ENCODE results near the gene MAP1B. TPM values are rescaled to one million over a fixed set of nuclear protein-coding genes. Genes with fewer than 3 reads are reported as not detected.
"Not testable (repeated sequence)": the region's sequence is repeated elsewhere in the genome, so short reads cannot be mapped to it uniquely, and the experiment has no call there.

Gene MAP1B
- total RNA-seq, 1 donor from 2014 or later, result 84.4 TPM

DNA sequence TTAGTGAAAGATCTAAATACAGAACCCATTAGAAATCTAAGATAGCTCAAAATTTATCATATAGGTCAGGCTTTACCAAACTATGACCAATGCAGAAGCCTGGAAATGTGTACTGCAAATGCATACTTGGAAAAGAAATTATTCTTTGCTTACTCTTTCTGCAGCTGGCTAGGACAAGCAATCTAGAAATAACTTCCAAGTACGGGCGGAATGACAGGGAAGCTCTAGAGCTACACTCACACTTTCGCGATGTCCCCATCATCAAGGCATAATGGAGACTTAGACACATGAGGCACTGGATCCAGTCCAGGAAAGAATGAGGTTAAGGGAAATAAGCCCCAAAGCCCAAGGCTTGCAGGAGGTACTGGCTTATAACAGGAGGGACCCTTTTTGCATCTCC lies 22.4 kb upstream of the MAP1B start:
- Histone ChIP-seq H3K27ac (no peak overlapping the region), H3K9ac (no peak overlapping the region), H3K9me3 (ENCODE audit: low read depth) (no peaks in the 10 kb centered on the region), H4K20me1 (ENCODE audit: low read depth) (no peaks in the 10 kb centered on the region), H3K27me3 (no peaks in the 10 kb centered on the region), H2AFZ (replicated peaks) (no peak overlapping the region), H3K4me3 (no peak overlapping the region), H3K79me2 (ENCODE audit: low read depth) (no peaks in the 10 kb centered on the region), H3K4me1 (no peaks in the 10 kb centered on the region), H3F3A (ENCODE audit: low read depth) (no peaks in the 10 kb centered on the region), H3K36me3 (no peaks in the 10 kb centered on the region), H3K4me2 (no peak overlapping the region)
- Mint-ChIP-seq H3K27ac (no peak overlapping the region), H3K4me3 (no peak overlapping the region), H3K27me3 (ENCODE audit: insufficient read depth, low read depth) (peaks cover 9% of the 10 kb centered on the region), H3K36me3 (no peaks in the 10 kb centered on the region), H3K9me3 (no peaks in the 10 kb centered on the region), H3K4me1 (peaks cover 24% of the 10 kb centered on the region)
- no peak for DNase-seq (ENCODE audit: low spot score)
- no peak for TF ChIP-seq EZH2phosphoT487 (IDR thresholded peaks at IDR 0.05)

DNA sequence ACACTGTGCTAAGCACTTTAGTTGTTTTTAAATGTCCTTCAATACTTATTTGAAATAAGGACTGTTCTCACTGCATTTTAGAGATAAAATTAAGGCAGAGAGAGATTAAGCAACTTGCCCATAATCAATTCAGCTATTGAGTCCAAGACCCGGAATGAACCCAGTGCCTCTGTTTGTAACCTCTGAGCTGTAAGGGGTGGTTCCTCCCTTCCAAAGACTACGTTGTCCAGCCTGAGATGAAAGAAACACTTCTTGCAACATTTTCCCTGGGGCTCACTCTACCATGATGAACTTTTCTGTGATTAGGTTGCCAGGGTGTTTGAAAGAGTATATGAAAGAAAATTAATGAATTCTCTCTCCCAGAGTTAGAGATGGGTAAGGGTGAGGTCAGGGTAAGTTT lies 22.0 kb upstream of the MAP1B start:
- H3K27me3 ChIP-seq, result no peaks in the 10 kb centered on the region
- H4K20me1 ChIP-seq (ENCODE audit: low read depth), result no peaks in the 10 kb centered on the region
- Mint-ChIP-seq H3K9me3 (no peaks in the 10 kb centered on the region), H3K27ac (no peak overlapping the region), H3K4me3 (no peak overlapping the region), H3K4me1 (peaks cover 21% of the 10 kb centered on the region), H3K36me3 (no peaks in the 10 kb centered on the region), H3K27me3 (ENCODE audit: insufficient read depth, low read depth) (peaks cover 9% of the 10 kb centered on the region)
- DNase-seq (ENCODE audit: low spot score), result no peak
- no peaks in the 10 kb centered on the region for H3K79me2 ChIP-seq (ENCODE audit: low read depth)
- TF ChIP-seq EZH2 (IDR thresholded peaks at IDR 0.05) (no peak), EZH2phosphoT487 (IDR thresholded peaks at IDR 0.05) (no peak)
- no peaks in the 10 kb centered on the region for H3F3A ChIP-seq (ENCODE audit: low read depth)
- no peak overlapping the region for H2AFZ ChIP-seq (replicated peaks)
- no peaks in the 10 kb centered on the region for H3K36me3 ChIP-seq
- H3K4me3 ChIP-seq, result no peak overlapping the region
- no peaks in the 10 kb centered on the region for H3K4me1 ChIP-seq
- no peak overlapping the region for H3K4me2 ChIP-seq
- H3K9ac ChIP-seq, result no peak overlapping the region
- H3K9me3 ChIP-seq (ENCODE audit: low read depth), result no peaks in the 10 kb centered on the region
- no peak overlapping the region for H3K27ac ChIP-seq

GRCh38 chr5:72089713-72090112 lies 17.6 kb upstream of the MAP1B start:
- not testable (repeated sequence) for H3K79me2 ChIP-seq (ENCODE audit: low read depth); H3K9me3 ChIP-seq (ENCODE audit: low read depth); H3K4me1 Mint-ChIP-seq; DNase-seq (ENCODE audit: low spot score); H3K36me3 Mint-ChIP-seq; H3F3A ChIP-seq (ENCODE audit: low read depth); H2AFZ ChIP-seq (replicated peaks); H3K27ac ChIP-seq; H4K20me1 ChIP-seq (ENCODE audit: low read depth); H3K4me1 ChIP-seq; H3K27ac Mint-ChIP-seq; H3K9me3 Mint-ChIP-seq; H3K27me3 Mint-ChIP-seq (ENCODE audit: insufficient read depth, low read depth); H3K4me3 ChIP-seq; H3K9ac ChIP-seq; H3K4me2 ChIP-seq; H3K4me3 Mint-ChIP-seq; H3K36me3 ChIP-seq; H3K27me3 ChIP-seq

DNA sequence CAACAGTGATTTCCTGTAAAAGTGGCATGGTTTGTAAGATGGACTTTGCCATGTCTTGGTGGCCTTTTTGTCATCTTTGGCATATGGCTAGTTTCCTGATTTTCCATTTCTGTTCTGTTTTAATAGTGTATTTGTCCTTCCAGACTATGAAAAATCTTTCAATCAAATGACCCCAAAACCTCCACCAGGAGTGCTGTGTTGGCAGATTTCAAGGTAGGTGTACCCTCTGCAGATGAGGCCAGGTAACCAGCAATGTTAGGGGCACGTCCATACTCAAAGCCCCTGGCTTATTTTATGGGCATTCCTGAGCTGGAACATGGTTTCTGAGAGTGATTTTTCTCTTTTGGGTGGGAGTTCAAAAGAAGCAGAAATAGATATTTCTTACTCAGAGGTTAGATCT lies 15.2 kb upstream of the MAP1B start:
- no peaks in the 10 kb centered on the region for H4K20me1 ChIP-seq (ENCODE audit: low read depth)
- H3K9me3 Mint-ChIP-seq, result no peaks in the 10 kb centered on the region

GRCh38 chr5:72093217-72093616 lies 14.1 kb upstream of the MAP1B start:
- peaks cover 2% of the 10 kb centered on the region for H3K4me1 Mint-ChIP-seq

More for the DNA sequence above, 15.2 kb upstream of the MAP1B start:
- no peaks in the 10 kb centered on the region for H3F3A ChIP-seq (ENCODE audit: low read depth)
- no peak overlapping the region for H3K4me2 ChIP-seq
- DNase-seq (ENCODE audit: low spot score), result no peak
- H3K36me3 ChIP-seq, result no peaks in the 10 kb centered on the region
- H3K79me2 ChIP-seq (ENCODE audit: low read depth), result no peaks in the 10 kb centered on the region
- no peak overlapping the region for H2AFZ ChIP-seq (replicated peaks)
- H3K9me3 ChIP-seq (ENCODE audit: low read depth), result no peaks in the 10 kb centered on the region
- no peaks in the 10 kb centered on the region for H3K4me1 ChIP-seq
- H3K4me3 Mint-ChIP-seq, result no peak overlapping the region
- peaks cover 2% of the 10 kb centered on the region for H3K4me1 Mint-ChIP-seq
- H3K9ac ChIP-seq, result no peak overlapping the region
- no peak overlapping the region for H3K27ac Mint-ChIP-seq
- H3K27me3 ChIP-seq, result no peaks in the 10 kb centered on the region
- peaks cover 2% of the 10 kb centered on the region for H3K27me3 Mint-ChIP-seq (ENCODE audit: insufficient read depth, low read depth)
- no peaks in the 10 kb centered on the region for H3K36me3 Mint-ChIP-seq
- no peak overlapping the region for H3K4me3 ChIP-seq
- H3K27ac ChIP-seq, result no peak overlapping the region
- TF ChIP-seq EZH2phosphoT487 (IDR thresholded peaks at IDR 0.05) (no peak), EZH2 (IDR thresholded peaks at IDR 0.05) (no peak)
- TF ChIP-seq, protein P1, sequence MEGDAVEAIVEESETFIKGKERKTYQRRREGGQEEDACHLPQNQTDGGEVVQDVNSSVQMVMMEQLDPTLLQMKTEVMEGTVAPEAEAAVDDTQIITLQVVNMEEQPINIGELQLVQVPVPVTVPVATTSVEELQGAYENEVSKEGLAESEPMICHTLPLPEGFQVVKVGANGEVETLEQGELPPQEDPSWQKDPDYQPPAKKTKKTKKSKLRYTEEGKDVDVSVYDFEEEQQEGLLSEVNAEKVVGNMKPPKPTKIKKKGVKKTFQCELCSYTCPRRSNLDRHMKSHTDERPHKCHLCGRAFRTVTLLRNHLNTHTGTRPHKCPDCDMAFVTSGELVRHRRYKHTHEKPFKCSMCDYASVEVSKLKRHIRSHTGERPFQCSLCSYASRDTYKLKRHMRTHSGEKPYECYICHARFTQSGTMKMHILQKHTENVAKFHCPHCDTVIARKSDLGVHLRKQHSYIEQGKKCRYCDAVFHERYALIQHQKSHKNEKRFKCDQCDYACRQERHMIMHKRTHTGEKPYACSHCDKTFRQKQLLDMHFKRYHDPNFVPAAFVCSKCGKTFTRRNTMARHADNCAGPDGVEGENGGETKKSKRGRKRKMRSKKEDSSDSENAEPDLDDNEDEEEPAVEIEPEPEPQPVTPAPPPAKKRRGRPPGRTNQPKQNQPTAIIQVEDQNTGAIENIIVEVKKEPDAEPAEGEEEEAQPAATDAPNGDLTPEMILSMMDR (IDR thresholded peaks at IDR 0.05), result no peak

More at GRCh38 chr5:72093217-72093616, 14.1 kb upstream of the MAP1B start:
- H3K9me3 Mint-ChIP-seq, result no peaks in the 10 kb centered on the region
- H3K4me3 Mint-ChIP-seq, result no peak overlapping the region
- Histone ChIP-seq H3K27me3 (no peaks in the 10 kb centered on the region), H3K79me2 (ENCODE audit: low read depth) (no peaks in the 10 kb centered on the region), H3F3A (ENCODE audit: low read depth) (no peaks in the 10 kb centered on the region), H2AFZ (replicated peaks) (no peak overlapping the region), H4K20me1 (ENCODE audit: low read depth) (no peaks in the 10 kb centered on the region), H3K9me3 (ENCODE audit: low read depth) (no peaks in the 10 kb centered on the region), H3K9ac (no peak overlapping the region), H3K36me3 (no peaks in the 10 kb centered on the region), H3K4me2 (no peak overlapping the region), H3K4me3 (no peak overlapping the region), H3K27ac (no peak overlapping the region), H3K4me1 (no peaks in the 10 kb centered on the region)
- no peak for DNase-seq (ENCODE audit: low spot score)
- H3K27me3 Mint-ChIP-seq (ENCODE audit: insufficient read depth, low read depth), result no peaks in the 10 kb centered on the region
- no peak overlapping the region for H3K27ac Mint-ChIP-seq
- no peak for TF ChIP-seq EZH2phosphoT487 (IDR thresholded peaks at IDR 0.05)
- TF ChIP-seq, protein P1 (IDR thresholded peaks at IDR 0.05), result no peak
- no peaks in the 10 kb centered on the region for H3K36me3 Mint-ChIP-seq
